Spleen (tissue), 11 donors: ENCODE results near the gene RERE. TPM values are rescaled to one million over a fixed set of nuclear protein-coding genes. Genes with fewer than 3 reads are reported as not detected.

Source experiments
- DNase-seq: peaks from one replicate; pipeline ENCODE4 v3.0.0-alpha.2; 2020
- H3K27ac ChIP-seq, 8 donors: fragments of 200-600 bp; sonication (generic) in 7 of 8; 1 replicate in 4 of 8; 2 replicates in 4 of 8; pipeline versions ENCODE4 v1.5.0 to v1.8.0; 2016 to 2021; ENCODE audit warnings: inconsistent platforms in 4 of 8, mild to moderate bottlenecking in 4 of 8, moderate library complexity in 1 of 8
- H3K27me3 ChIP-seq, 7 donors: fragments of 200-600 bp; sonication (generic) in 6 of 7; replicated peaks in 1 of 7; 1 replicate in 4 of 7; 2 replicates in 3 of 7; pipeline versions ENCODE4 v1.5.0 to v1.8.0; 2016 to 2021; ENCODE audit warnings: inconsistent platforms in 3 of 7, mild to moderate bottlenecking in 1 of 7
- H3K36me3 ChIP-seq, 6 donors: fragments of 200-600 bp; sonication (generic) in 5 of 6; 1 replicate in 4 of 6; 2 replicates in 2 of 6; pipeline versions ENCODE4 v1.5.0 to v1.8.0; 2016 to 2021; ENCODE audit warnings: inconsistent platforms in 2 of 6
- H3K4me1 ChIP-seq, 6 donors: fragments of 200-600 bp; sonication (generic) in 5 of 6; 1 replicate in 3 of 6; 2 replicates in 3 of 6; pipeline versions ENCODE4 v1.5.0 to v1.8.0; 2016 to 2021; ENCODE audit warnings: inconsistent platforms in 3 of 6
- H3K4me3 ChIP-seq, 8 donors: fragments of 200-600 bp; sonication (generic) in 7 of 8; 1 replicate in 4 of 8; 2 replicates in 4 of 8; pipeline versions ENCODE4 v1.5.0 to v1.8.0; 2016 to 2021; ENCODE audit warnings: inconsistent platforms in 4 of 8, mild to moderate bottlenecking in 4 of 8, moderate library complexity in 2 of 8
- H3K9me3 ChIP-seq, 8 donors: fragments of 200-600 bp; sonication (generic) in 7 of 8; 1 replicate in 4 of 8; 2 replicates in 4 of 8; pipeline versions ENCODE4 v1.5.0 to v1.8.0; 2016 to 2021; ENCODE audit warnings: inconsistent platforms in 4 of 8
- POLR2A ChIP-seq, 3 donors: fragments of 450-650 bp; IDR thresholded peaks; one replicate each; pipeline ENCODE4 v1.5.1; 2017; ENCODE audit warnings: antibody characterized with exemption in 3 of 3, mild to moderate bottlenecking in 1 of 3
- POLR2AphosphoS5 ChIP-seq, 3 donors: sonication (generic); formaldehyde crosslinking; IDR thresholded peaks; one replicate each; pipeline ENCODE4 v1.5.1; 2017; ENCODE audit warnings: antibody characterized with exemption in 3 of 3
- WGBS, 5 donors: extraction: QIAGEN DNeasy Blood & Tissue Kit in 3 of 5; methylation state at CpG; one replicate each; pipeline versions ENCODE4 v1.1.5 to v1.1.7; 2013 to 2018; 5-methylcytosine and 5-hydroxymethylcytosine counted together
- intact Hi-C: fragments of 100-400 bp; cut with DNase I; formaldehyde crosslinking; loops from one replicate; pipeline ENCODE4 v1.15.0; 2023; ENCODE audit warnings: low total_unique reads
- polyA plus RNA-seq, 3 donors: library from polyadenylated mRNA; stranded (reverse); fragments of 200-250 nt; gene quantifications; one replicate each; pipeline ENCODE4 v1.2.1, GENCODE V29; 2013
- total RNA-seq, 7 donors: library from RNA; depleted of rRNA in 3 of 7; stranded (reverse); fragments of >200 nt in 3 of 7; fragmentation: NEBNext Ultra II Directional in 4 of 7; extraction: Animal tissue kit (Norgen Biotek cat#: 25700) in 4 of 7; gene quantifications; one replicate each; pipeline versions ENCODE4 v1.1.0 to v1.2.1, GENCODE V29; 2016 to 2021
- TF ChIP-seq, protein P1 (sequence below), 11 experiments: fragments of 200-600 bp in 7 of 11; fragments of 450-650 bp in 4 of 11; sonication (generic) in 4 of 11; IDR thresholded peaks in 8 of 11; conservative IDR thresholded peaks in 3 of 11; 1 replicate in 7 of 11; 2 replicates in 4 of 11; pipeline versions ENCODE4 v1.4.0 to v1.8.0; 2016 to 2021; ENCODE audit warnings: antibody characterized with exemption in 11 of 11, inconsistent platforms in 4 of 11, mild to moderate bottlenecking in 1 of 11
- donor health status: healthy with polysubstance abuse.
- donor health status: DM: no; HTN: no; CAD: no; lungs with moderate emphysema.
- donor health status: DM: no; HTN: no; CAD: no.
- donor health status: Bipolar disorder and iron deficiency.
- donor health status: healthy.
- donor health status: DM: no; HTN: no; CAD: no.
- donor health status: DM: yes; HTN: yes; CAD: no.

Gene RERE
- total and polyA plus RNA-seq, 10 donors = 10.3 to 149 (median 117) TPM

- DNase-seq = no peak
- no peak overlapping the region for H3K27ac ChIP-seq
- no peaks in the 10 kb centered on the region for H3K27me3 ChIP-seq
- H3K36me3 ChIP-seq = no peaks in the 10 kb centered on the region
- intact Hi-C loops = no loop called here
- WGBS, 5 donors = 94 to 99% (median 97%) methylated on average over 4 of the region's 4 CpGs
- H3K4me3 ChIP-seq = no peak overlapping the region
- H3K9me3 ChIP-seq = no peaks in the 10 kb centered on the region
- peaks cover 4 to 28% (median 16%) of the 10 kb centered on the region in 6 donors for H3K4me1 ChIP-seq
- TF ChIP-seq POLR2A (IDR thresholded peaks at IDR 0.05) = no peak
- no peak for TF ChIP-seq POLR2AphosphoS5 (IDR thresholded peaks at IDR 0.05)
- TF ChIP-seq, protein P1, sequence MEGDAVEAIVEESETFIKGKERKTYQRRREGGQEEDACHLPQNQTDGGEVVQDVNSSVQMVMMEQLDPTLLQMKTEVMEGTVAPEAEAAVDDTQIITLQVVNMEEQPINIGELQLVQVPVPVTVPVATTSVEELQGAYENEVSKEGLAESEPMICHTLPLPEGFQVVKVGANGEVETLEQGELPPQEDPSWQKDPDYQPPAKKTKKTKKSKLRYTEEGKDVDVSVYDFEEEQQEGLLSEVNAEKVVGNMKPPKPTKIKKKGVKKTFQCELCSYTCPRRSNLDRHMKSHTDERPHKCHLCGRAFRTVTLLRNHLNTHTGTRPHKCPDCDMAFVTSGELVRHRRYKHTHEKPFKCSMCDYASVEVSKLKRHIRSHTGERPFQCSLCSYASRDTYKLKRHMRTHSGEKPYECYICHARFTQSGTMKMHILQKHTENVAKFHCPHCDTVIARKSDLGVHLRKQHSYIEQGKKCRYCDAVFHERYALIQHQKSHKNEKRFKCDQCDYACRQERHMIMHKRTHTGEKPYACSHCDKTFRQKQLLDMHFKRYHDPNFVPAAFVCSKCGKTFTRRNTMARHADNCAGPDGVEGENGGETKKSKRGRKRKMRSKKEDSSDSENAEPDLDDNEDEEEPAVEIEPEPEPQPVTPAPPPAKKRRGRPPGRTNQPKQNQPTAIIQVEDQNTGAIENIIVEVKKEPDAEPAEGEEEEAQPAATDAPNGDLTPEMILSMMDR (IDR thresholded peaks at IDR 0.05 in 8 of 11, conservative IDR thresholded peaks at IDR 0.05 in 3 of 11) = no peak
Measured at GRCh38 chr1:8569242-8569641, 248.2 kb downstream of the RERE start.

DNA sequence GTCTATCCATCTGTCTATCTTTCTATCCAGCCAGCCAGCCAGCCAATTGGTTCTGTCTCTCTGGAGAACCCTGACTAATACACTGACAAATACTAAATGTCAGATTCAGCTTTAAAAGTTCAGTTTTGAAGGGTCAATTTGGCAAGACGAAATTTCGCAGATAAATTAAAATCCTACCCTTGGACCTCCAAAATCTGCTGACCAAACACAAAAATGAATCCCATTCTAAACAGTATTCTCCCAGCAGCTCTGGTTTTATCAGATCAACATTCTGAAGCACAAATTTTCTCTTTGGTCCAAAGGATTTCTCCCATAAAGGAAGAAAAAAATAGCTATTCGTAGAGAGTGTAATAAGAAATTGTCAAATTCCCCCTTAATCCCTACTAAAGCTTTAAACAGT lies 248.6 kb downstream of the RERE start:
- no peaks in the 10 kb centered on the region for H3K27me3 ChIP-seq
- TF ChIP-seq POLR2AphosphoS5 (IDR thresholded peaks at IDR 0.05) (no peak), POLR2A (IDR thresholded peaks at IDR 0.05) (no peak)
- TF ChIP-seq, protein P1 (IDR thresholded peaks at IDR 0.05 in 8 of 11, conservative IDR thresholded peaks at IDR 0.05 in 3 of 11) = no peak
- no peaks in the 10 kb centered on the region for H3K9me3 ChIP-seq
- DNase-seq = no peak
- H3K27ac ChIP-seq = no peak overlapping the region
- H3K4me1 ChIP-seq = peaks cover 4 to 31% (median 18%) of the 10 kb centered on the region in 6 donors
- WGBS, 5 donors = 90 to 97% (median 93%) methylated on average over 3 of the region's 3 CpGs
- intact Hi-C loops = no loop called here
- H3K4me3 ChIP-seq = no peak overlapping the region
- H3K36me3 ChIP-seq = no peaks in the 10 kb centered on the region

DNA sequence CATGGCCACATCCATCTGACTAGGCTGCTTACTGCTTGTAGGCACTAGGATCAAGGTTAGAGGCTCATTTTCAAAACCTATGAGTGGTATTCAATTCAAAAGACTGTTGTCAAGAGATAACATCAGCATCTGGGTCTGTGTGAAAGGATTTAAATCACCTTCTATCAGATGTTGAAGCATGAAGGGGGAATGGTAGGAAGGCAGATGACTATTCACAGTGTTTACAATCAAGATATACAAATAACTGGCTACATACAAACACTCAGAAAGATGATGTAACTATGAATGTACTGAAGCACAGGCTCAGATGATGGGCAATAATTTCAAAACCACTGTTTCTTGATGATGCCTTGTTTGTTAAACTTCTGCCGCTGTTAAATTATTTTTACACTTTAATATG lies 250.3 kb downstream of the RERE start:
- H3K4me1 ChIP-seq = peaks cover 11 to 42% (median 32%) of the 10 kb centered on the region in 6 donors
- intact Hi-C loops = no loop called here
- no peak overlapping the region for H3K27ac ChIP-seq
- H3K36me3 ChIP-seq = no peaks in the 10 kb centered on the region
- no peaks in the 10 kb centered on the region for H3K9me3 ChIP-seq
- no peaks in the 10 kb centered on the region for H3K27me3 ChIP-seq
- DNase-seq = no peak
- 94 to 100% (median 100%) methylated on average over 1 of the region's 1 CpG for WGBS, 5 donors
- TF ChIP-seq POLR2A (IDR thresholded peaks at IDR 0.05) (no peak), POLR2AphosphoS5 (IDR thresholded peaks at IDR 0.05) (no peak)
- TF ChIP-seq, protein P1 (IDR thresholded peaks at IDR 0.05 in 8 of 11, conservative IDR thresholded peaks at IDR 0.05 in 3 of 11) = no peak
- no peak overlapping the region for H3K4me3 ChIP-seq

GRCh38 chr1:8565802-8566201 lies 251.6 kb downstream of the RERE start:
- Histone ChIP-seq H3K4me1 (peaks cover 18 to 42% (median 33%) of the 10 kb centered on the region in 6 donors), H3K27ac (no peak overlapping the region), H3K9me3 (no peaks in the 10 kb centered on the region), H3K4me3 (no peak overlapping the region), H3K36me3 (no peaks in the 10 kb centered on the region), H3K27me3 (no peaks in the 10 kb centered on the region)
- 75 to 99% (median 95%) methylated on average over 3 of the region's 3 CpGs for WGBS, 5 donors
- no peak for DNase-seq
- TF ChIP-seq, protein P1 (IDR thresholded peaks at IDR 0.05 in 8 of 11, conservative IDR thresholded peaks at IDR 0.05 in 3 of 11) = no peak
- no peak for TF ChIP-seq POLR2A (IDR thresholded peaks at IDR 0.05)
- TF ChIP-seq POLR2AphosphoS5 (IDR thresholded peaks at IDR 0.05) = no peak
- intact Hi-C loops = no loop called here
